Measurements from ENCODE around the gene SEC24D.
"Not testable (repeated sequence)": the region's sequence is repeated elsewhere in the genome, so short reads cannot be mapped to it uniquely, and the experiment has no call there.

SEC24D gene

GRCh38 chr4:118803253-118803652, 32.7 kb downstream of the SEC24D start:
- no peak for DNase-seq

GRCh38 chr4:118801895-118802575, 33.9 kb downstream of the SEC24D start:
- no peak for DNase-seq

- DNase-seq, result no peak
These were observed 36.5 kb downstream of the SEC24D start for GRCh38 chr4:118799231-118799942.

GRCh38 chr4:118798658-118799057, 37.3 kb downstream of the SEC24D start:
- DNase-seq, result no peak

- DNase-seq, result no peak
These were observed 38.3 kb downstream of the SEC24D start for GRCh38 chr4:118797558-118798142.

- DNase-seq, result not testable (repeated sequence)
These were observed 44.1 kb downstream of the SEC24D start for GRCh38 chr4:118791690-118792446.

GRCh38 chr4:118790544-118790943, 45.4 kb downstream of the SEC24D start:
- DNase-seq, result no peak

GRCh38 chr4:118788911-118789310, 47.0 kb downstream of the SEC24D start:
- no peak for DNase-seq

- no peak for DNase-seq
These were observed 48.0 kb downstream of the SEC24D start for GRCh38 chr4:118787844-118788380.

GRCh38 chr4:118784776-118785175, 51.1 kb downstream of the SEC24D start:
- no peak for DNase-seq

- DNase-seq, result no peak
These were observed 52.0 kb downstream of the SEC24D start for GRCh38 chr4:118783887-118784286.

GRCh38 chr4:118782886-118783285, 53.0 kb downstream of the SEC24D start:
- DNase-seq, result not testable (repeated sequence)

GRCh38 chr4:118777649-118778048, 58.3 kb downstream of the SEC24D start:
- not testable (repeated sequence) for DNase-seq

GRCh38 chr4:118776955-118777640, 58.8 kb downstream of the SEC24D start:
- not testable (repeated sequence) for DNase-seq

GRCh38 chr4:118776157-118776954, 59.6 kb downstream of the SEC24D start:
- DNase-seq, result no peak

GRCh38 chr4:118775405-118775804, 60.5 kb downstream of the SEC24D start:
- no peak for DNase-seq

- no peak for DNase-seq
These were observed 60.9 kb downstream of the SEC24D start for GRCh38 chr4:118774989-118775388.

- no peak for DNase-seq
These were observed 61.6 kb downstream of the SEC24D start for GRCh38 chr4:118774321-118774720.

GRCh38 chr4:118773429-118773792, 62.5 kb downstream of the SEC24D start:
- DNase-seq, result no peak

- DNase-seq, result no peak
These were observed 63.0 kb downstream of the SEC24D start for GRCh38 chr4:118772767-118773428.

Data from activated CD4-positive, alpha-beta T cell treated with anti-CD3 and anti-CD28 coated beads, Interleukin-2, Interleukin-6, amounts not matched to agents 100 ng/mL and 50 ng/mL, durations not matched to agents 16 hours and 8 hours (primary cell).